ENCODE measurements around the gene AOPEP. TPM values are rescaled to one million over a fixed set of nuclear protein-coding genes. Genes with fewer than 3 reads are reported as not detected.

AOPEP gene
- polyA plus RNA-seq, 3 donors: 56.6 to 63.4 (median 60.7) TPM

GRCh38 chr9:94915476-94916450 lies 189.3 kb downstream of the AOPEP start:
- DNase-seq (ENCODE audit: extremely low read depth in 1 of 11, low read depth in 9 of 11, low spot score in 4 of 11): no peak

- DNase-seq (ENCODE audit: extremely low read depth in 1 of 11, low read depth in 9 of 11, low spot score in 4 of 11): no peak
Observed at GRCh38 chr9:94916956-94917355, 190.5 kb downstream of the AOPEP start.

GRCh38 chr9:94918038-94918753 lies 191.7 kb downstream of the AOPEP start:
- DNase-seq (ENCODE audit: extremely low read depth in 1 of 11, low read depth in 9 of 11, low spot score in 4 of 11): no peak

GRCh38 chr9:94919376-94920098 lies 193.0 kb downstream of the AOPEP start:
- no peak for DNase-seq (ENCODE audit: extremely low read depth in 1 of 11, low read depth in 9 of 11, low spot score in 4 of 11)

GRCh38 chr9:94920420-94921091 lies 194.1 kb downstream of the AOPEP start:
- DNase-seq (ENCODE audit: extremely low read depth in 1 of 11, low read depth in 9 of 11, low spot score in 4 of 11): no peak

- peak in 1 of 11 donors; percentile 60 for DNase-seq (ENCODE audit: extremely low read depth in 1 of 11, low read depth in 9 of 11, low spot score in 4 of 11)
Observed at GRCh38 chr9:94921092-94921471, 194.6 kb downstream of the AOPEP start.

GRCh38 chr9:94921656-94922055 lies 195.2 kb downstream of the AOPEP start:
- DNase-seq (ENCODE audit: extremely low read depth in 1 of 11, low read depth in 9 of 11, low spot score in 4 of 11): no peak

GRCh38 chr9:94922098-94922607 lies 195.7 kb downstream of the AOPEP start:
- no peak for DNase-seq (ENCODE audit: extremely low read depth in 1 of 11, low read depth in 9 of 11, low spot score in 4 of 11)

GRCh38 chr9:94922691-94923107 lies 196.2 kb downstream of the AOPEP start:
- DNase-seq (ENCODE audit: extremely low read depth in 1 of 11, low read depth in 9 of 11, low spot score in 4 of 11): no peak

GRCh38 chr9:94923326-94924089 lies 197.0 kb downstream of the AOPEP start:
- DNase-seq (ENCODE audit: extremely low read depth in 1 of 11, low read depth in 9 of 11, low spot score in 4 of 11): no peak

GRCh38 chr9:94925751-94926430 lies 199.4 kb downstream of the AOPEP start:
- no peak for DNase-seq (ENCODE audit: extremely low read depth in 1 of 11, low read depth in 9 of 11, low spot score in 4 of 11)

GRCh38 chr9:94926431-94926800 lies 199.9 kb downstream of the AOPEP start:
- no peak for DNase-seq (ENCODE audit: extremely low read depth in 1 of 11, low read depth in 9 of 11, low spot score in 4 of 11)

- no peak for DNase-seq (ENCODE audit: extremely low read depth in 1 of 11, low read depth in 9 of 11, low spot score in 4 of 11)
Observed at GRCh38 chr9:94927048-94927761, 200.7 kb downstream of the AOPEP start.

GRCh38 chr9:94927762-94928670 lies 201.5 kb downstream of the AOPEP start:
- DNase-seq (ENCODE audit: extremely low read depth in 1 of 11, low read depth in 9 of 11, low spot score in 4 of 11): no peak

- no peak for DNase-seq (ENCODE audit: extremely low read depth in 1 of 11, low read depth in 9 of 11, low spot score in 4 of 11)
Observed at GRCh38 chr9:94928691-94929368, 202.3 kb downstream of the AOPEP start.
